ENCODE results near the gene ZC3H4. TPM values are rescaled to one million over a fixed set of nuclear protein-coding genes. Genes with fewer than 3 reads are reported as not detected.

Gene ZC3H4
- total RNA-seq, 1 experiment from 2014 or later, result 105 TPM

GRCh38 chr19:47146920-47147319, 33.3 kb upstream of the ZC3H4 start:
- Histone ChIP-seq H2BK15ac (ENCODE audit: low read depth, low read length) (no peak overlapping the region), H4K91ac (ENCODE audit: insufficient read length, low read depth, low read length) (no peak overlapping the region), H4K5ac (ENCODE audit: insufficient read length, low read depth, low read length) (no peak overlapping the region), H3K27ac (ENCODE audit: insufficient read length, low read depth, low read length) (no peak overlapping the region), H3T11ph (ENCODE audit: low read length) (no peak overlapping the region), H4K8ac (replicated peaks; ENCODE audit: insufficient read length, low read depth, low read length) (no peak overlapping the region), H3K23ac (ENCODE audit: insufficient read length, low read depth, low read length) (no peak overlapping the region), H3K27me3 (ENCODE audit: insufficient read depth, low read length) (no peaks in the 10 kb centered on the region), H2BK5ac (ENCODE audit: insufficient read length, low read length) (no peak overlapping the region), H3K79me2 (ENCODE audit: insufficient read depth, low read length) (peaks cover 9% of the 10 kb centered on the region; the same call in 1 of the 2 replicates), H3K14ac (ENCODE audit: insufficient read depth, low read length) (no peak overlapping the region), H3K9me3 (ENCODE audit: control insufficient read depth, low read depth, low read length) (no peaks in the 10 kb centered on the region), H3K18ac (ENCODE audit: insufficient read length, low read depth, low read length) (no peak overlapping the region), H3K56ac (ENCODE audit: insufficient read length, low read depth, low read length) (no peak overlapping the region), H3K23me2 (ENCODE audit: insufficient read length, low read depth, low read length, poor library complexity, severe bottlenecking) (no peaks in the 10 kb centered on the region), H3K9ac (ENCODE audit: extremely low read depth, insufficient read length, low read length) (no peak overlapping the region), H2AFZ (ENCODE audit: low read length) (no peak overlapping the region), H2BK12ac (ENCODE audit: insufficient read length, low read depth, low read length) (no peak overlapping the region), H3K79me1 (ENCODE audit: insufficient read depth, low read depth, low read length, poor library complexity, severe bottlenecking) (peaks cover 12% of the 10 kb centered on the region), H3K4me1 (ENCODE audit: insufficient read depth, low read length) (no peaks in the 10 kb centered on the region), H2AK5ac (ENCODE audit: insufficient read length, low read length) (no peak overlapping the region), H2BK120ac (ENCODE audit: low read depth, low read length, poor library complexity, severe bottlenecking) (no peak overlapping the region), H3K4me2 (ENCODE audit: insufficient read depth, insufficient read length, low read length) (no peak overlapping the region), H4K20me1 (ENCODE audit: control insufficient read depth, insufficient read depth, insufficient read length) (no peaks in the 10 kb centered on the region), H3K4ac (ENCODE audit: low read depth, low read length) (no peak overlapping the region), H2BK20ac (ENCODE audit: low read depth, low read length, poor library complexity, severe bottlenecking) (no peak overlapping the region)
- Mint-ChIP-seq H3K27ac (peak overlapping the region in 2 of 3 experiments; percentile 2 to 64; a peak in 2 of 7 replicates), H3K9me3 (no peaks in the 10 kb centered on the region), H3K4me3 (no peak overlapping the region), H3K36me3 (ENCODE audit: insufficient read depth in 1 of 3, low read depth in 3 of 3) (peaks cover 55 to 91% (median 87%) of the 10 kb centered on the region in 3 experiments; a peak in 6 of 7 replicates), H3K4me1 (peaks cover 6 to 13% of the 10 kb centered on the region in 2 experiments), H3K27me3 (ENCODE audit: low read depth) (no peaks in the 10 kb centered on the region; the same call in 1 of the 2 replicates)
- DNase-seq, result no peak
- no CpG with 5 or more reads among the region's 2 CpGs for WGBS (ENCODE audit: extremely low coverage, insufficient read length, low lambda C conversion rate)
- TF ChIP-seq, protein P1, sequence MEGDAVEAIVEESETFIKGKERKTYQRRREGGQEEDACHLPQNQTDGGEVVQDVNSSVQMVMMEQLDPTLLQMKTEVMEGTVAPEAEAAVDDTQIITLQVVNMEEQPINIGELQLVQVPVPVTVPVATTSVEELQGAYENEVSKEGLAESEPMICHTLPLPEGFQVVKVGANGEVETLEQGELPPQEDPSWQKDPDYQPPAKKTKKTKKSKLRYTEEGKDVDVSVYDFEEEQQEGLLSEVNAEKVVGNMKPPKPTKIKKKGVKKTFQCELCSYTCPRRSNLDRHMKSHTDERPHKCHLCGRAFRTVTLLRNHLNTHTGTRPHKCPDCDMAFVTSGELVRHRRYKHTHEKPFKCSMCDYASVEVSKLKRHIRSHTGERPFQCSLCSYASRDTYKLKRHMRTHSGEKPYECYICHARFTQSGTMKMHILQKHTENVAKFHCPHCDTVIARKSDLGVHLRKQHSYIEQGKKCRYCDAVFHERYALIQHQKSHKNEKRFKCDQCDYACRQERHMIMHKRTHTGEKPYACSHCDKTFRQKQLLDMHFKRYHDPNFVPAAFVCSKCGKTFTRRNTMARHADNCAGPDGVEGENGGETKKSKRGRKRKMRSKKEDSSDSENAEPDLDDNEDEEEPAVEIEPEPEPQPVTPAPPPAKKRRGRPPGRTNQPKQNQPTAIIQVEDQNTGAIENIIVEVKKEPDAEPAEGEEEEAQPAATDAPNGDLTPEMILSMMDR (conservative IDR thresholded peaks at IDR 0.05), result no peak

All from H9 (cell line).